Activated naive CD8-positive, alpha-beta T cell treated with anti-CD3 and anti-CD28 coated beads, Interleukin-2, amount 10 ng/mL, durations not matched to agents 7 days and 5 days (primary cell): ENCODE results near the gene DRGX. TPM values are rescaled to one million over a fixed set of nuclear protein-coding genes. Genes with fewer than 3 reads are reported as not detected.

Experiments
- ATAC-seq: fragments of 150-1000 bp; cut with Tn5 transposase; one replicate; pipeline ENCODE4 v1.10.0; 2021; ENCODE audit warnings: low read depth, moderate library complexity
- POLR2A ChIA-PET: fragments of 350-600 bp; sonication (Branson Sonifier 250); formaldehyde crosslinking; loops from one replicate; lab custom pipeline; 2021; ENCODE audit warnings: antibody characterized with exemption; lab: Charles Lee
- DNase-seq: peaks from one replicate; pipeline ENCODE4 v3.0.0; 2021
- H3K27ac Mint-ChIP-seq: one replicate; pipeline ENCODE4 v1.8.0; 2022; ENCODE audit warnings: mild to moderate bottlenecking, mixed read lengths
- H3K27me3 Mint-ChIP-seq: one replicate; pipeline ENCODE4 v1.8.0; 2022; ENCODE audit warnings: mild to moderate bottlenecking, moderate library complexity, mixed read lengths
- H3K36me3 Mint-ChIP-seq: one replicate; pipeline ENCODE4 v1.8.0; 2021; ENCODE audit warnings: mild to moderate bottlenecking, mixed read lengths
- H3K4me1 Mint-ChIP-seq: one replicate; pipeline ENCODE4 v1.8.0; 2021; ENCODE audit warnings: mixed read lengths
- H3K4me3 Mint-ChIP-seq: one replicate; pipeline ENCODE4 v1.8.0; 2022; ENCODE audit warnings: mild to moderate bottlenecking, moderate library complexity, mixed read lengths
- H3K9me3 Mint-ChIP-seq: one replicate; pipeline ENCODE4 v1.8.0; 2021; ENCODE audit warnings: mixed read lengths
- total RNA-seq, 2 experiments: library from RNA; stranded (reverse); gene quantifications; one replicate each; pipeline ENCODE4 v1.2.3, GENCODE V29; 2021

Gene DRGX
- total RNA-seq, 2 experiments from 2014 or later = not detected

GRCh38 chr10:49417311-49418052 lies 21.6 kb upstream of the DRGX start:
- H3K9me3 Mint-ChIP-seq = no peaks in the 10 kb centered on the region
- DNase-seq = no peak
- no peaks in the 10 kb centered on the region for H3K4me1 Mint-ChIP-seq

GRCh38 chr10:49415846-49416245 lies 20.0 kb upstream of the DRGX start:
- ATAC-seq = no peak
- POLR2A ChIA-PET = no interaction called here
- Mint-ChIP-seq H3K9me3 (no peaks in the 10 kb centered on the region), H3K4me3 (no peak overlapping the region), H3K4me1 (no peaks in the 10 kb centered on the region), H3K27ac (no peak overlapping the region), H3K36me3 (no peaks in the 10 kb centered on the region), H3K27me3 (peaks cover 26% of the 10 kb centered on the region)
- DNase-seq = no peak

More at GRCh38 chr10:49417311-49418052, 21.6 kb upstream of the DRGX start:
- Mint-ChIP-seq H3K36me3 (no peaks in the 10 kb centered on the region), H3K27ac (no peak overlapping the region), H3K27me3 (peaks cover 11% of the 10 kb centered on the region), H3K4me3 (no peak overlapping the region)
- POLR2A ChIA-PET = no interaction called here
- no peak for ATAC-seq

- peaks cover 30% of the 10 kb centered on the region for H3K27me3 Mint-ChIP-seq
- DNase-seq (no peak), ATAC-seq (no peak)
- POLR2A ChIA-PET = no interaction called here
- H3K4me3 Mint-ChIP-seq = no peak overlapping the region
- H3K9me3 Mint-ChIP-seq = no peaks in the 10 kb centered on the region
- H3K36me3 Mint-ChIP-seq = no peaks in the 10 kb centered on the region
- no peaks in the 10 kb centered on the region for H3K4me1 Mint-ChIP-seq
- no peak overlapping the region for H3K27ac Mint-ChIP-seq
Observed at GRCh38 chr10:49415109-49415508, 19.2 kb upstream of the DRGX start.

- DNase-seq = no peak
- no peak for ATAC-seq
- peaks cover 29% of the 10 kb centered on the region for H3K27me3 Mint-ChIP-seq
- H3K36me3 Mint-ChIP-seq = no peaks in the 10 kb centered on the region
- H3K9me3 Mint-ChIP-seq = no peaks in the 10 kb centered on the region
- no peaks in the 10 kb centered on the region for H3K4me1 Mint-ChIP-seq
- no peak overlapping the region for H3K4me3 Mint-ChIP-seq
- H3K27ac Mint-ChIP-seq = no peak overlapping the region
- POLR2A ChIA-PET = no interaction called here
Observed at GRCh38 chr10:49414496-49414895, 18.6 kb upstream of the DRGX start.

GRCh38 chr10:49412571-49412970 lies 16.7 kb upstream of the DRGX start:
- no peak overlapping the region for H3K4me3 Mint-ChIP-seq
- H3K4me1 Mint-ChIP-seq = peaks cover 2% of the 10 kb centered on the region
- no peak overlapping the region for H3K27ac Mint-ChIP-seq
- POLR2A ChIA-PET = interaction anchor here (0.6 kb wide), 1 partner anchor 126 kb away, joined by 3 read pairs; the partner anchor contains the start of gene ERCC6
- DNase-seq (no peak), ATAC-seq (no peak)
- no peaks in the 10 kb centered on the region for H3K9me3 Mint-ChIP-seq
- H3K36me3 Mint-ChIP-seq = no peaks in the 10 kb centered on the region
- H3K27me3 Mint-ChIP-seq = peaks cover 34% of the 10 kb centered on the region

- H3K9me3 Mint-ChIP-seq = no peaks in the 10 kb centered on the region
- H3K4me1 Mint-ChIP-seq = peaks cover 3% of the 10 kb centered on the region
- no peak for ATAC-seq
- no peak for DNase-seq
- no peak overlapping the region for H3K27ac Mint-ChIP-seq
- POLR2A ChIA-PET = no interaction called here
- H3K27me3 Mint-ChIP-seq = peaks cover 39% of the 10 kb centered on the region
- no peaks in the 10 kb centered on the region for H3K36me3 Mint-ChIP-seq
- no peak overlapping the region for H3K4me3 Mint-ChIP-seq
Observed at GRCh38 chr10:49410365-49411074, 14.6 kb upstream of the DRGX start.

- Mint-ChIP-seq H3K9me3 (no peaks in the 10 kb centered on the region), H3K27me3 (peaks cover 36% of the 10 kb centered on the region), H3K36me3 (no peaks in the 10 kb centered on the region), H3K4me3 (no peak overlapping the region), H3K27ac (no peak overlapping the region), H3K4me1 (peaks cover 3% of the 10 kb centered on the region)
- POLR2A ChIA-PET = no interaction called here
- DNase-seq (no peak), ATAC-seq (no peak)
Observed at GRCh38 chr10:49409755-49410154, 13.9 kb upstream of the DRGX start.

- no peak for DNase-seq
- Mint-ChIP-seq H3K27ac (no peak overlapping the region), H3K4me3 (no peak overlapping the region), H3K27me3 (peaks cover 35% of the 10 kb centered on the region), H3K9me3 (no peaks in the 10 kb centered on the region), H3K4me1 (peaks cover 3% of the 10 kb centered on the region), H3K36me3 (no peaks in the 10 kb centered on the region)
- POLR2A ChIA-PET = no interaction called here
- no peak for ATAC-seq
Observed at GRCh38 chr10:49408519-49409306, 12.8 kb upstream of the DRGX start.

- POLR2A ChIA-PET = interaction anchor here (1.0 to 1.5 kb wide), 2 partner anchors 103 to 111 kb away, joined by 3 to 5 read pairs; no protein-coding TSS in a partner anchor
- peak; percentile 80 for DNase-seq
- peak; percentile 88 for ATAC-seq
- Mint-ChIP-seq H3K9me3 (no peaks in the 10 kb centered on the region), H3K36me3 (no peaks in the 10 kb centered on the region), H3K4me3 (no peak overlapping the region), H3K27ac (no peak overlapping the region), H3K27me3 (peaks cover 42% of the 10 kb centered on the region), H3K4me1 (peaks cover 3% of the 10 kb centered on the region)
Observed at GRCh38 chr10:49407552-49408137, 11.8 kb upstream of the DRGX start.

GRCh38 chr10:49407151-49407550 lies 11.3 kb upstream of the DRGX start:
- H3K36me3 Mint-ChIP-seq = no peaks in the 10 kb centered on the region
- ATAC-seq = no peak
- POLR2A ChIA-PET = interaction anchor here (1.0 to 1.5 kb wide), 2 partner anchors 103 to 112 kb away, joined by 3 to 5 read pairs; no protein-coding TSS in a partner anchor
- H3K9me3 Mint-ChIP-seq = no peaks in the 10 kb centered on the region
- no peak for DNase-seq
- H3K4me1 Mint-ChIP-seq = peaks cover 3% of the 10 kb centered on the region
- no peak overlapping the region for H3K27ac Mint-ChIP-seq
- no peak overlapping the region for H3K4me3 Mint-ChIP-seq
- H3K27me3 Mint-ChIP-seq = peaks cover 41% of the 10 kb centered on the region

- H3K27me3 Mint-ChIP-seq = peaks cover 41% of the 10 kb centered on the region
- H3K27ac Mint-ChIP-seq = no peak overlapping the region
- peaks cover 3% of the 10 kb centered on the region for H3K4me1 Mint-ChIP-seq
- no peaks in the 10 kb centered on the region for H3K9me3 Mint-ChIP-seq
- POLR2A ChIA-PET = no interaction called here
- no peaks in the 10 kb centered on the region for H3K36me3 Mint-ChIP-seq
- ATAC-seq (no peak), DNase-seq (no peak)
- no peak overlapping the region for H3K4me3 Mint-ChIP-seq
Observed at GRCh38 chr10:49404321-49404878, 8.5 kb upstream of the DRGX start.

- Mint-ChIP-seq H3K27ac (no peak overlapping the region), H3K36me3 (no peaks in the 10 kb centered on the region), H3K4me1 (peaks cover 5% of the 10 kb centered on the region), H3K27me3 (peaks cover 47% of the 10 kb centered on the region), H3K9me3 (no peaks in the 10 kb centered on the region), H3K4me3 (no peak overlapping the region)
- DNase-seq (no peak), ATAC-seq (no peak)
- POLR2A ChIA-PET = no interaction called here
Observed at GRCh38 chr10:49403363-49403762, 7.5 kb upstream of the DRGX start.

GRCh38 chr10:49400365-49400764 lies 4.5 kb upstream of the DRGX start:
- Mint-ChIP-seq H3K9me3 (no peaks in the 10 kb centered on the region), H3K4me1 (peaks cover 4% of the 10 kb centered on the region), H3K36me3 (no peaks in the 10 kb centered on the region), H3K27ac (no peak overlapping the region), H3K27me3 (peaks cover 66% of the 10 kb centered on the region), H3K4me3 (no peak overlapping the region)
- DNase-seq (no peak), ATAC-seq (no peak)
- POLR2A ChIA-PET = no interaction called here
